Mesenteric fat pad (tissue), 1 donor: ENCODE data around the gene NTRK1. TPM values are rescaled to one million over a fixed set of nuclear protein-coding genes. Genes with fewer than 3 reads are reported as not detected.

Experiments
- DNase-seq: peaks from one replicate; pipeline ENCODE4 v3.0.0-alpha.2; 2020; ENCODE audit warnings: low spot score
- total RNA-seq: library from RNA; stranded (reverse); fragmentation: NEBNext Ultra II Directional; extraction: Animal tissue kit (Norgen Biotek cat#: 25700); gene quantifications from one replicate; pipeline ENCODE4 v1.2.1, GENCODE V29; 2021
- donor health status: DM: yes; HTN: yes; CAD: no.

The NTRK1 gene
- total RNA-seq, 1 donor from 2014 or later: 1.8 TPM

DNA sequence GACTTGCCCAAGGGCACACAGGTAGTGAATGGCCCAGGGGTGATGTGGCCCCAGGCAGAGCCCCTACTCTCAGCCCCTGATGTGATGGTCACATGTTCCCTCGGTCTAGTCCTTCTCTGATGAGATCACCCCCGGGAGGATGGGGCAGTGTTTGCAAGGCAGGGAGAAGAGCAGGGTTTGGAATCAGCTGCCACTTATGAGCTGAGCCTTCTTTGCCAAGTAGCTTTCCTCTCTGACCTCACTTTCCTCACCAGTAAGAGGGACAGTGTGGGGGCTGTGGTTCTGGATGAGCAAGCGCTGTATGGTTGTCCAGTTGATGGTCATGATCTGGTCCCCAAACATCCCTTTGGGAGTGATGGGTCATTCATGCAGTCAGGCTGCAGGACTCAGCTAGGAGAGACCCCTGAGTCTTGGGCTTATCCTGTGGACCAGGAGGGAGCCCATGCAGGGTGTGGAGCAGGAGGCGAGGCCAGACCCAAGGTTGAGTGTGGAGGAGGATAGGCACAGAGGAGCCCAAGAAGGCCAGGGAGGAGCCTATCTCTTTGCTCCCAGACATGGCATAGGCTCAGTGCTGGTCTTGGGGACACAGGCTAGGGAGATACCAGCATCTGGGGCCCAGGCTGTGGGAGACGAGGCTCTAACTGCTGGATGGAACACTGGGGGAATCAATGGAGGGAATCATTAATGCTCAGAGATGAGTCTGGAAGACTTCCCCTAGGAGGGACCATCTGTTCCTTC lies 16.9 kb downstream of the NTRK1 start:
- DNase-seq: no peak

DNA sequence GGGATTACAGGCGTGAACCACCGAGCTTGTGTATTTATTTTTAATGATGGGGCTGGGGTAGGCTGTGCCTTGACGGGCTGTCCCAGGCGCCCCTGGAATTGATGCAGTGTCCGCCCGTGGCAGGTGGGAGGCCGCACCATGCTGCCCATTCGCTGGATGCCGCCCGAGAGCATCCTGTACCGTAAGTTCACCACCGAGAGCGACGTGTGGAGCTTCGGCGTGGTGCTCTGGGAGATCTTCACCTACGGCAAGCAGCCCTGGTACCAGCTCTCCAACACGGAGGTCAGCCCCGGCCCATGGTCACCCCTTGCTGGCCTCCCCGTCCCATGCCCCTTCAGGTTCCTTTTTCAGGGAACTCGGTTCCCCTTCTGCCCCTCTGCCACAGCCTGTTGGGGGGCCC lies 19.2 kb downstream of the NTRK1 start:
- no peak for DNase-seq

DNA sequence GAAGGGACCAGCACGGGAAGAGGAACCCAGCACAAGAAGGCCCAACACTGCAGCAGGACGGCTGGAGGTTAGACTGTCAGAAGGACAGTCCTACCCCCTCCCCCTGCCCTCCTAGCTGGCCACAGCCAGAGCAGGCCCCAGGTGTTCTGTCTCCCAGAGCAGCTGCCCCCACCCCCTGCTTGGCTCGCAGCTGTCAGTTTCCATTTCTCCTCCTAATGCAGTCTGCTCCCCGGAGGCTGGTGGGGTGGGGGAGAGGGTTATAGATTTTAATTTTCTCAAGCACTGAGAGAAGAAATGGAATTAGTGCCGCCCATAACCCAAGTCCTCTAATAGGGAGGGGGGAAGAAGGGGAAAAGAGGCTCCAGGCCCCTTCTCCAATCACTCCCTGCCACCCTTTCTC lies 19.8 kb downstream of the NTRK1 start:
- DNase-seq: no peak

DNA sequence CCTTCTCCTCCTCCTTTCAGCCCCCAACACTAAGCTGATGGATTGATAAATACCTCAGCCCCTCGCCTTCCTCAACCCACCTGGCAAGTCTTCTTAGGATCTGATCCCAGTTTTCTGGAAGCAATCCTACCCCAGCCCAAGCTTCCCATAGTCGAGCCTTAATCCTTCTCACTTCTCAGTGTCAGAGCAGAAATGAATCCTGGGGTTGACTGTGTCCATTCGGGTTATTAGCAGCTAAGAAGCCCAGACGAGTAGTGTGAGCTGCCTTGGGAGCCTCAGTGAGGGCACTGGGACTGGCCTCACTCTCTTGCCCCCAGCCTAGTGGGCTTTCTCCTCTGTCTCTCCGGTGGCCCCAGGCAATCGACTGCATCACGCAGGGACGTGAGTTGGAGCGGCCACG lies 20.4 kb downstream of the NTRK1 start:
- DNase-seq: no peak

DNA sequence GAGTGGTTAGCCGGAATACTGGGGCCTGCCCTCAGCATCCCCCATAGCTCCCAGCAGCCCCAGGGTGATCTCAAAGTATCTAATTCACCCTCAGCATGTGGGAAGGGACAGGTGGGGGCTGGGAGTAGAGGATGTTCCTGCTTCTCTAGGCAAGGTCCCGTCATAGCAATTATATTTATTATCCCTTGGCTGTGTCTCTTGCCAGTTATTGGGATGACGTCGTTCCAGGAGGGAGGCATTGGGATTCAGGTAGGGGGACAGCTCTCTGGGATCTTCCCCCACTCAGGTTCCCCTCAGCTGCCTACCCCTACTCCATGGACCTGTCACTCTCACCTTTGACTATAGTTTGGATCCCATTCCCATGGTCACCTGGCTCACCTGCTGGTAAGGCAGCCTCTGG lies 21.0 kb downstream of the NTRK1 start:
- no peak for DNase-seq

DNA sequence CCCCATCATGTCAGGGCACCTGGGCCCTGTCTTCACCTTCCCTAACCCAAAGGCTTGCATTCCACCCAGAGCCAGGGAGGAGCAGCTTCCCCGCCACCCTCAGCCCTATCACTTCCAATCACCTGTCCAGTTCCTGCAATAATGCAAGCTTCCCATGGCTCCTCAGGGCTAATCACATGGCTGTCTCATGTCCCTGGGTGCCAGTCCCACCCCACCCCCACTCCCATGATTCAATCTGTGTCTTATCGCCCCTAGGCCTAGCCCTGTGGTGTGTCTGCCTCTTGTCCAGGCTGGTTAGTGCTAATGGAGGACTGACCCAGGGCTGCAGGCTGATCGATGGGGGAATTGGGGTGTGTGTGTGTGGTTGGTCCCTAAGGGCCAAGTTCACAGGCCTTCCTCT lies 21.9 kb downstream of the NTRK1 start:
- DNase-seq: no peak

DNA sequence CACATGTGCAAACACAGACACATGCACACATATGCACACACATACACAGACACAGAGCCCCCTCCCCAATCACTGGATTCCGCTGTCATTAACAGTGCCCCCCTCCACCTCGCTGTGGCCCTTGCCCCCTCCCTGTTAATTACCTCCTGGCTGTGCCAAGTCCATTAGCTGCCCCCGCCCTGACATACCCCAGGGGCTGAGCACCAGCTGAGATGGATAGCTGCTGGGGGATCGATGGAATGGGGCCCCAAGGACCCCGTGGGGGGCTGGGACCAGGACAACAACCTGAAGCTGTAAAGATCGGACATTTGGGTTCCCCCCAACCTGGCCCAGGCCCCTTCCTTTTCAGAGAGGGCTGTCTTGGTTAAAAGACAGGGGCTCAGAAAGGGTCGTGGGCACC lies 23.3 kb downstream of the NTRK1 start:
- no peak for DNase-seq

DNA sequence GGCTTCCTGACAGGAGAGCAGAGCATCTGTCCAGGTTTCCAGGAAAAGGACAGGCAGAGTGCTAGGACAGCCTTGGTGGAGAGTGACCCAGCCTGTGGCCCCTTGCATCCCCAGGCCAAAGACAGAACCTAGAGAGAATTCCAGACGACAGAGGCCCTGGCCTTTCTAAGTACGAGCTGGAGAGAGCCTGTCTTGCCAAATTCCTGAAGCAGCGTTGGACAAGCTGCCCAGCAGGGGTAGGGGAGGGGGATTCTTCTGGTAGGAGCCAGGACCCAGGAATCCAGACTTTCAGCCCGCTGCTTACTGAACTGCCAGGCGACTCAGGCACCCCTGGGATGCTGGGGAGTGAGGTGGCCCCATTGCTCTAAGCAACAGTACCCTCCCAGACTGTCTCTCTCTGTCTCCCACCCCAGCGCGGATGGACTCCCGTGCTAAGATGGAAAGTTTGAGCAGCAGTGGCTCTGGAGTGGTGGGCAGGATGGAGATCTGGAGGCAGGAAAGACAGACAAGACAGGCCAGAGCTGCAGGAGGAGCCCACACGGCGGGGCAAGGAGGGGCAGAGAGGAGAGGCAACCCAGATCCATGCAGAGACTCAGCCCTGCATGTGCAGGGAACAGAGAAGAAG lies 24.0 kb downstream of the NTRK1 start:
- DNase-seq: no peak

DNA sequence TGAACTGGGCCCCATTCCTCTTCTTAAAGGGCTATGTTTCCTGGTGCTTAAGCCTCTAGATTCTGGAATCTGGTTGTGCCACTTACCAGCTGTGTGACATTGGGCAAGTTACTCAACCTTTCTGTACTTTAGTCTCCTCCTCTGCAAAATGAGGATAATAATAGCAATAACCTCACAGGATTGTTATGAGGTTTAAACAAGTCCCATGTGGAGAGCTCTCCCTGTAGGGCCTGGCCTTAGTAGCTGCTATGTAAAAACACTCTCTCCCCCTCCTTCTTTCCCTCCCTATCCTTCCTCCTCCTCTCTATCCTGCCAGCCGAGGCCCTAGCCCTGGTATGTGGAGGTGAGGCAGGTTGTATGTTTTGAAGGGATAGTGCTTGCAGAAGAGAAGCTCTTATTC lies 24.6 kb downstream of the NTRK1 start:
- DNase-seq: no peak

DNA sequence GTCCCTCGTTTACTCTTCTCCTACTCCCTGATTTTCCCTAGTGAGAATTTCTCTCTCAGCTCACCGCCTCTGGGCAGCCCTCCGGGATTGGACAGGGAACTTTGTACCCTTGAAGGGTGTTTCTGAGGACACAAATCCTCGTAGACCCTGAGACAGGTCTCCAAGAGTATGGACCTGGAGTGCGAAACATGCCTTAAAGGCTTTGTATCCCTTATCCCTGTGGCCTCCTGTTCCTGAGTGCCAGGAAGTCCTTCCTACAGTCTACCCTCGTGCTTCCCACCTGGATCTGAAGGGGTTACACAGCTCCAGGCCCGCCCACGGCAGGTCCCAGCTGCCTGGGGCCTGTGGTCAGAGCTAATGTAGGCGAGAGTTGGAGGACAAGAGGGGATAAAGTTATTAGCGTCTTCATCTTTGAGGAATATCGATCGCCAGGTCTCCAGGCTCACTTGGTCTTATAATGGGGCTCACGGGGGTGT lies 25.3 kb downstream of the NTRK1 start:
- DNase-seq: no peak

DNA sequence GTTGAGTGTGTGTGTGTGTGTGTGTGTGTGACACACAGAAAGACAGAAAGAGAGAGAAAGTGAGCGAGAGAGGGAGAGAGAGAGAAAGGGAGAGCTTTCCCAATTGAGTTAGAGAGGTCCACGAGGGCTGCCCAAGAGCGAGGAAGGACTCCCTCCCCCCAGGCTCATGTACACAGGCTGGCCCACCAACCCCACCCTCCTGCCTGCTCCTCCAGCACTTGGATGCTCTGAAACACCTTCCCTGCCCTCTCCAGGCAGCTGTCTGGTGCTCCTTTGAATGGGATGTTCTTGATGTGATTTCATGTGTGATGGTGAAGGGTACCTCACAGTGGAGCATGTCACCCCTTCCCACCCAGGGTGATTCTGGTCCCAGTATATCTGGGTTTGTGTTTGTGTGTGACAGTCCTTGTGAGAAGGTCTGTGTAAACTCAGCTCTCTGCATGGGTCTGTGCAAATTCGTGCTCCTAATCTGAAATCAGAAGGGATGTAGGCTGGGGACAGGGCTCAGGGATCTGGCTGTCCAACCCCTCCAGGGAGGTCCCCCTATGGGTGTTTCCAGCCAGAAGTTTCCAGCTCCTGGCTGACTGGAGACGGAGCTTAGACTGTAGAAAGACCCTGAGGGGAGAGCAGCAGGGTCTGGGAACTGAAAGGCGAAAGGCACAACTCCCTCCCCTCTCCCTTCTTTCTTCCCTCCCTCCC lies 26.1 kb downstream of the NTRK1 start:
- no peak for DNase-seq

DNA sequence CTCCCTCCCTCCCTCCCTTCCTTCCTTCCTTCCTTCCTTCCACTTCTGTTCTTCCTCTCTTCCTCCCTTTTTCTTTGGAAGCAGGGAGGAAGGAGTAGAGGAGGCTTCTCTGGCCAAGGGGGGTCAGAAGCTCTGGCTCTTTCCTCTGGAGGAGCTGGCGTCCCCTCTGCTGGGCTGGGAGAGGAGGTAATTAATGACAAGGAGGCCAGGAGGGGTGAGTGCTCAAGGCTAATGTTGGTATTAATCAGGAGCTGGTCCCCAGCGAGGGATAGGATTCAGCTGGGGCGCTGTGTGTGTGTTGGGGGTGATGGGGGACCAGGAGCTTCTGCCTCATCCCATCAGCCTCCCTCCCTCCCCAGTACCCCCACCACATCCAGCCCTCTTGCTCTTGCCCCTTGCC lies 26.7 kb downstream of the NTRK1 start:
- DNase-seq: no peak

DNA sequence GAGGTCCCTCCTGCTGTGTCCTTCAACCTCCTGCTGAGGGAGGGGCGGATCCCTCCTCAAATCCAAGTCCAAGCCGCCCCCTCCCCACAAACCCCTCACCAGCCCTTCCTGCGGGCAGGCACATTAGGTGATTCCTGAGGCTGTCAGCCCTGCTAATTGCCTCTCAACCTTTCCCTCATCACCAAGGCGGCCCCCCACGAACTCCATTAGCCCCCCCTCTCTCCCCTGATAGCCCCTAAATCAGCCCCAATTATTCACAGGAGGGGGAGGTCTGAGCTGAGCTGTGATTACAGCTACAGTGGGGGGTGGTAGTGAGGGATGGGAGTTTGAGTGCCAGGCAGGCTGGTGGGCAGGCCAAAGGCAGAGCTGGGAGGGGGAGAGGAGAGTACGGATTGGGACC lies 27.1 kb downstream of the NTRK1 start:
- DNase-seq: no peak

DNA sequence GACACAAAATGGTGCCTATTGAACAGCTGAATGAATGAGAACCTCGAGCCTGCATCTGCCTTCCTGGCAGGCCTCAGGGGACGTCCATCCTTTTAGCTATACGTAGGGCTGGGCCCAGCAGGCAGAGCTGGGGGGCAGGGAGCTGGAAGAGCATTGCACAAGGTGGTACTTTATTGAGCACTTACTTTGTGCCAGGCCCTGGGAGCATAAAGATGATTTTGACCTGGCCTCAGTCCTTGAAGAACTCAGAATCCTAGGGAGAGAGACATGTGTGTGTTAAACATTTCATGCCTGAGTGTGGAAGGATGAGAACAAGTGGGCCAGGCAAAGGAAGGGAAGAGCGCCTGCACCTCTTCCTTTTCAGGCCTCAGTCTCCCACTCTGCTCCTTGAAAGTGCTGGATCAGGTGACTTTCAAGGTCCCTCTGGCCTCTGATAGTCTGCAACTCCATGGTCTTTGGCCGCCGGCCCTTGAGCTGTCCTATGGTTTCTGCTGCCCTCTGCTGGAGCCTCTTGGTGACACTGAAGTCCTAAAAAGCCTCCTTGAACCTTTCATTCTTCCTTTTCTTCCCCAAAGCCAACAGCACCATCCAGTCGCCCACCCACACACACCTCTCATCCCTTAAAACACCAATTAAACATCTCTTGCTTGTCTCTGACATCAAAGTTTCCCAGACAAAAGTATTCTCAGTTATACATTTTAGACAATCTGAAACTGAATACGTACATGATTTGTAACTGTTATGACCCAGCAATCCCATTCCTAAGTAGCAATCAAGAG lies 29.3 kb downstream of the NTRK1 start:
- DNase-seq: no peak

DNA sequence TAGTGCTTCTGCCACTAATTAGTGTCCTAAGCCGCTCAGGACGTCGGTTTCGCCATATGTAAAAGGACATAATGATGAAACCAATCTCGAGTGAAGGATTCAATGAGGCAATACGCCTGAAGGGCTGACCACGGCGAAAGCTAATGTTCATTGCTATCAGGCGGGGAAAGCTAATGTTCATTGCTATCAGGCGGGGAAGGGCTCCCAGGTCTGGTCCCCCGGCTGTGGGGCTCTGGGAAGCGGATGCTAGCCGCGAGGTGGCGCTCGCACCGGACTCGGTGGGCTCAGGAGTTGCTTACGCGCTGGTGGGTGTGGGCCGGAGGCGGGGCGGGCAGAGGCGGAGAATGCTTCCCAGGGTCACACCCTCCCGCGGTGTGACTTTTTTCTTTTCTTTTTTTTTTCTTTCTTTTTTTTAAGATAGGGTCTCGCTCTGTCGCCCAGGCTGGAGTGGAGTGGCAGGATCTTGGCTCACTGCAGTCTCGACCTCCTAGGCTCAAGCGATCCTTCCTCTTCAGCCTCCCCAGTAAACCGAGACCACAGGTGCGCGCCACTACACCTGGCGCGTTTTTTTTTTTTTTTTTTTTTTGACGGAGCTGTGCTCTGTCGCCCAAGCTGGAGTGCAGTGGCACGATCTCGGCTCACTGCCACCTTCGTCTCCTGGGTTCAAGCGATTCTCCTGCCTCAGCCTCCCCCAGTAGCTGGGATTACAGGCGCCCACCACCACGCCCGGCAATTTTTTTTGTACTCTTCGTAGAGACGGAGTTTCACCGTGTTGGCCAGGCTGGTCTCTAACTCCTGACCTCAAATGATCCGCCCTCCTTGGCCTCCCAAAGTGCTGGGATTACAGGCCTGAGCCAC lies 31.8 kb downstream of the NTRK1 start:
- DNase-seq: peak; percentile 96

DNA sequence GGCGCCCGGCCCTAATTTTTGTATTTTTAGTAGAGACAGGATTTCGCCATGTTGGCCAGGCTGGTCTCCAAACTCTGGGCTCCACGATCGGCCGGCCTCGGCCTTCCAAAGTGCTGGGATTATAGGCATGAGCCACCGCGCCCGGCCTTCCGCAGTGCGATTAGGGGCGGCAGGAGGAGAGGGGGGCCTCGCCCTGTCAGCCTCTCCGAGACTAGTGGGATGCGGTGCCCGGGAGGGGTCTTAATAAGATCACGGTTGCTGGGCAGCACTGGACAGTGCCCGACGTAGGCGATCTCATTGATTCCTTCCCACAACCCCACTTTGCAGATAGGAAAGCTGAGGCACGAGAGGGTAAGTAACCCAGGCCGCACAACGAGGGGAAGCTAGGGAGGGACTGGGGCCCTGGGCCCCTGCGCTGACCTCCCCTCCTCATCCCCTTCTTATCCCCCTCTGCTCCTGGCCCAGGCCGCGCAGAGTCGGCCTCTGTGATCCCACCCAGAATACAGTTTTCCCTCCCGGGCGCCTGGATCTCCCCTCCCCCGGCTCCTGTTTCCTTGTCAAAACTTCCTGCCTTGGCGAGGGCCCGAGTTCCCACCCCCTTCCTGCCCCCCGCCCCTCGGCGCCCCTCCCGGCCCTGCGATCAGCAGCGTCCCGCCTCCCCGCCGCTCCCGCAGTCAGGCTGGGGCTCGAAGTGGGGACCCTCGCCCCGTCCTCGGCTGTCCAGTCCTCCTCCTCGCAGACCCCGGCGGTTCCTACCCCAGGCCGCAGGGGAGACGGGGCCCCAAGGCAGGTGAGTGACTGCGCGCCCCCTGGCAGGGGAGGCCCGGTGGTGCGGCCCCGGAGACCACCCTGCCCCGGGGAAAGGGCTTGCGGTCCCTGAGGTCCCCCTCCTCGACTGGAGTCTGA lies 32.6 kb downstream of the NTRK1 start, which contains the start of gene PEAR1:
Gene PEAR1 (plus strand): TSS at position 671 of the 906 bp plus-strand sequence. CDS start 10,209 bp downstream, outside the sequence.
- DNase-seq: no peak

DNA sequence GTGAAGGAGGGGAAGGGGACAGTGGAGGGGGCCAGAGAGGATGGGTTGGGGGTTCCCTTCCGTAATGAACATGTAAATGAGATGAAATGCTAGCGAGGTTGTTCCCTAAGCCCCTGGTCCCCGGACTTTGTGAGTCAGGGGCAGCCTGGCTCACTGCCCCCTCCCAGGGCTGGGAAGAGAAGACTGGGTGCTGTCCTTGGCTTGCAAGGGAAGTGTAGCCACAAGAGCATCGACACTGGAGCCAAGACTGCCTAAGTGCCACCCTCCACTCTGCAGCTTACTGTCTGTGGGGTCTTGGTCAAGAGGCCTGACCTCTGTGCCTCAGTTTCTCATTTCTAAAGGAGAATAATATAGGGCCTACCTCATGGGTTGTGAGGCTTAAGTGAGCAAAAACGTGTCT lies 33.3 kb downstream of the NTRK1 start:
- DNase-seq: no peak

DNA sequence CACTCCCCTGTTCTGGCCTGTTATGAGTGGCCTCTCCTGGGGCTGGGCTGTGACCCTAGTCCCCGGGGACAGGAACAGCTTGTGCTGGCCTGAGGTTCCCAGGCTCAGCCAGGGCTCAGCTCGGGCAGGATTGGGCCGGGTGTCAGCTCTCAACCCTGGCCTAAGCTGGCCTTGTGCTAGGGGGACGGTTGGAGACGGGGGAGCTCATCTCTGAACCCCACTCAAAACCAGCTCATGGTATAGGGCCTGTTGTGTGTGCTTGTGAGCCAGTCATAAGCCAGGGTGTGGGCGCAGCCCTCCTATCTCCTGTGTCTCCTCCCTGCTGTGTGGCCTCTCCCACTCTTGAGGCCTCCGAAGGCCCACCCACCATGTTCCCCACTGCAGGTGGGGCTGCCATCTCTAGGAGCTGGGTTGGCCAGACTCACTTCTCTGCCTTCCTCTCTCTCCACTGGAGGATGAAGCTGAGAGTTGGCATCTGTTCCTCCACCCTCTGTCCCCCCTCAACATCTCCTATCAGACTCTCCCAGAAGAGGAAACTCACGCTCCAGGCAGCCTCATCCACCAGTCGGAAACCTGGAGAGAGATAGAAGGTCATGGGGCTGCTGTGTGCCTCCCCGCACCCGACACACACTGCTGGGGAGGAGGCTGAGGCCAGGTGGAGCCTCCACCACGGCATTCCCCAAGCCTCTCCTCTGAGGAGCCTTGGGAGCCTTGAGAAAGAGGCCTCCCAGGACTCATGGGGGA lies 34.2 kb downstream of the NTRK1 start:
- DNase-seq: no peak

DNA sequence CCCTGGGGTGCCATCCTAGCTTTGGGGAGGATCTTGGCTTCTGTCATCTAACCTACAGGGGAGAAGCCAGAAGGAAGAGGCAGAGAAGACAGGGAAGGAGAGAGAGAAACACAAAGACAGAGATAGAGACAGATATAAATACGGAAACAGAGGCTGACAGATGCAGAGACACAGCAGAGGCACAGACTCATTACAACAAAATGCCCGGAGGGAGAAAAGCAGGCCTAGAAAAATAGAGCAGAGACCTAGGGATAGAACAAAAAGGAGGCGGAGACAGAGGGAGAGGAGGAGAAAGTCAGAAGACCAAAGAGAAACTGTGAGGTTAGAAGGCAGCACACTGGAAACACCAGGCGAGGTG lies 34.8 kb downstream of the NTRK1 start:
- no peak for DNase-seq
